HG03575 (cell line): ENCODE results near the gene SPDYE17.
"Not testable (repeated sequence)": the region's sequence is repeated elsewhere in the genome, so short reads cannot be mapped to it uniquely, and the experiment has no call there.

ENCODE experiments used
- ATAC-seq: cut with Tn5 transposase; IDR thresholded peaks from one replicate; pipeline ENCODE4 v1.9.1; 2021; ENCODE audit not compliant: unreplicated experiment, insufficient number of reproducible peaks, low FRiP score; ENCODE audit errors: extremely low read depth

SPDYE17 gene

GRCh38 chr7:76999474-77000107 is 32.6 kb downstream of the SPDYE17 start:
- not testable (repeated sequence) for ATAC-seq

GRCh38 chr7:76998764-76999450 is 33.3 kb downstream of the SPDYE17 start:
- not testable (repeated sequence) for ATAC-seq

GRCh38 chr7:76998285-76998589 is 33.9 kb downstream of the SPDYE17 start:
- ATAC-seq, result no peak

GRCh38 chr7:76997381-76998284 is 34.5 kb downstream of the SPDYE17 start:
- ATAC-seq, result no peak

GRCh38 chr7:76996932-76997331 is 35.2 kb downstream of the SPDYE17 start:
- ATAC-seq, result not testable (repeated sequence)

- not testable (repeated sequence) for ATAC-seq
Measured at GRCh38 chr7:76994286-76994685, 37.9 kb downstream of the SPDYE17 start.

- not testable (repeated sequence) for ATAC-seq
Measured at GRCh38 chr7:76993831-76994230, 38.3 kb downstream of the SPDYE17 start.

- not testable (repeated sequence) for ATAC-seq
Measured at GRCh38 chr7:76992871-76993270, 39.3 kb downstream of the SPDYE17 start.

- not testable (repeated sequence) for ATAC-seq
Measured at GRCh38 chr7:76992204-76992603, 40.0 kb downstream of the SPDYE17 start.

GRCh38 chr7:76990202-76990601 is 42.0 kb downstream of the SPDYE17 start:
- not testable (repeated sequence) for ATAC-seq

GRCh38 chr7:76985924-76986717 is 46.0 kb downstream of the SPDYE17 start:
- not testable (repeated sequence) for ATAC-seq

- peak; percentile 94 for ATAC-seq
Measured at GRCh38 chr7:76984784-76985136, 47.4 kb downstream of the SPDYE17 start.

- ATAC-seq, result not testable (repeated sequence)
Measured at GRCh38 chr7:76983937-76984783, 48.0 kb downstream of the SPDYE17 start.

- ATAC-seq, result not testable (repeated sequence)
Measured at GRCh38 chr7:76983333-76983732, 48.8 kb downstream of the SPDYE17 start.

GRCh38 chr7:76982501-76982900 is 49.7 kb downstream of the SPDYE17 start:
- ATAC-seq, result not testable (repeated sequence)

- not testable (repeated sequence) for ATAC-seq
Measured at GRCh38 chr7:76981187-76981970, 50.8 kb downstream of the SPDYE17 start.

- ATAC-seq, result not testable (repeated sequence)
Measured at GRCh38 chr7:76980576-76980975, 51.6 kb downstream of the SPDYE17 start.
